GM19467 (cell line): ENCODE results near the gene CLVS2.

ENCODE experiments used
- ATAC-seq: cut with Tn5 transposase; IDR thresholded peaks from one replicate; pipeline ENCODE4 v1.9.1; 2021; ENCODE audit warnings: mild to moderate bottlenecking, moderate library complexity; ENCODE audit not compliant: unreplicated experiment

Gene CLVS2

DNA sequence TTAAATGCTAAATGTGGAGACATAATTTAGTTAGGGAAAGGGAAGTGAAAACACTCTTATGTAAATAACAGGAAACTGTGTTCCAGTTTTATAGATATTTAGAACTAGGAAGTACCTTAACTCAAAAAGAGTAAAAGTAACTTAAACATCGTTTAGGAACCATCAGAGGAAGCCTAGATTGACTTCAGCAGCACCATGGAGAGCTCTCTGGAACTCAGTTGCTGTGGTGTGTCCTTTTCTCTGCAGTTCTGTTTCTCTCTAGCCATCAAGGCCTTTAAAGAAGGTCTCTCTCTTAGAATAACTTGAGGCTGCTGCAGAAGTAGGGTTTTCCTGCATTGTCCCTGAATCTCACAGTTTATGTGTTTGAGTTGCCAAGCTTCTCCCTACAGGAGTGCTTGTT is 26.9 kb downstream of the CLVS2 start:
- no peak for ATAC-seq

DNA sequence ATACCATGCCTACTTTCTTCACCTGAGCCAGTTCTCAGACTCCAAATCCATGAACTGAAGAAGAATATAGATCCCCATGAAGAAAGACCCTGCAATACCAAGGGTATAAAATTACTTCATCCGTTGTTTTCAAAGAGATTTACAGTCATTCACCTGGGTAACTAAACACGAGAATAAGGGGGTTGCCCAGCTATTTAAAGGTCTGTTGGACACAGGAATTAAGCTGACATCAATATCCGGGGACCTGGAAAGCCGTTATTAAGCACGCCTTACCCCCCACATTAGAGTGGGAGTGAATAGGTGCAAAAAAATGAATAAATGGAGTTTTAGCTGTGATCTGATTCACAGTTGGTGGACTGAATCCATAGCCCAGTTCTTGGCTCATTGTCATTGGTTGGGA is 28.9 kb downstream of the CLVS2 start:
- ATAC-seq = no peak

DNA sequence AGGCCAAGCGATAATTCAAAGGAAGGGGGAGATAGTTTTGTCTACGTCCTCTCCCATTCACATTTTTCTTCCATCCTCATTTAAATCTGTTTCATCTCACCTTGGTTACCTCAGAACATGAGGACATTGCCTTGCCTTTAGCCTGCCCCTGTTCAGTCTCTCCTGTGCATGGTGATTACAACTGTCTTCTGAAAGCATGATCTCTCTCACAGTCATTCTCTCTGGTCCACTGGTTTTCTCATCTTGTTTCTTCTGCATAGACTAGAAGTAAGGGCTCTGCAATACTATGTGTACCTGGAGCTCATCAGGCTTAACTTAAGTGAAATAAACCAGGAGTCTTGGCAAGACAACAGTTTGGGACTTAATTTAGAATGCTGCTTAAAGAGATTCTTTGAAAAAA is 31.4 kb downstream of the CLVS2 start:
- ATAC-seq = no peak

DNA sequence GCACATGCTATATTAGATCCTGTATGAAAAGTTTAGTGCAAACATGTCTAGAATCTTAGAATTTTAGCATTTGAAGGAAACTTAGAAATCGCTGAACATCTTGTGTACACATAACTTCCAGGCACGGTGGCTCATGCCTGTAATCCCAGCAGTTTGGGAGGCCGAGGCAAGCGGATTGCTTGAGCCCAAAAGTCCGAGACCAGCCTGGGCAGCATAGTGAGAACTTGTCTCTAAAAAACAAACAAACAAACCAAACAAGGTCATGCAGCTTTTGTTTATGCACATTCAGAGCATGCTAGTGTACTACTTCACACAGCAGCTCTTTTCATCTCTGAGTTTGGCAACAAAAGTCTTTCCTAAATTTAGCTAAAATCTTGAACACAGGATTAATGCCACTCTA is 32.2 kb downstream of the CLVS2 start:
- ATAC-seq = no peak

DNA sequence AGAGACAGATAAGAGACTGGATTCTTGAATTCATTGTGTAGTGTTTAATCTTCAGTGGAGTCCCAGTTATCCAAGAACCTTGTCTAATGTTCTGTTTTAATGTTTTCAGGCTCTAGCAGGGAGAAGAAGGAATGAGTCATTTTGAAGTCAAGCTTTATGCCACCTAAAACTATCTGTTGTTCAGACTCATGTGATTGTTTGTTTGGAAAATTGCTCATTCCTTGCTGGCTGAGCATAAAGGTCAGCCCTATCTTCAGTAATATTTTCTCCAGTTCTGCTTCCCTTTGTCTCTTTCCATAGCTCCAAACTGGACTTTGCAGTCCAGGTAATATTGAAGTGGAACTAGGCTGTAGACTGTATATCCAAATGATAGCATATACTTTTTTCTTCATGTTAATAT is 34.2 kb downstream of the CLVS2 start:
- ATAC-seq = no peak

DNA sequence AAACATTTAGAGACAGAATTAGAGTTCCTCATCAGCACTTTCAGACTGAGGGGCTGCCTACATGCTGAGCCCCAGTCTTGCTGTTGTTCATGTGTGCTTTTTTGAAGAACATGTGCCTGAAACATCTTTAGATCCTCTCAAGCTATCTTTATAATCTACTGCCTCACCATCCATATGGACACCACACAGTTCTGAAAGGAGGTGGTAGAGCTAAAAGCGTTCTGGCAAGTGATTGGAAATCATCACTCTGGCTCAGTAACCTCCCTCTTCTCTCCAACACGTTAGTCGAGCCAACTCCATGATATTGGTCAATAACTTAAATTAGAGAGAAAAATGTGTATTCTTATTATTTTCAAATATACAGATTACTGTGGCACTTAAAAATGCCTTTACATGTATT is 40.6 kb downstream of the CLVS2 start:
- no peak for ATAC-seq

DNA sequence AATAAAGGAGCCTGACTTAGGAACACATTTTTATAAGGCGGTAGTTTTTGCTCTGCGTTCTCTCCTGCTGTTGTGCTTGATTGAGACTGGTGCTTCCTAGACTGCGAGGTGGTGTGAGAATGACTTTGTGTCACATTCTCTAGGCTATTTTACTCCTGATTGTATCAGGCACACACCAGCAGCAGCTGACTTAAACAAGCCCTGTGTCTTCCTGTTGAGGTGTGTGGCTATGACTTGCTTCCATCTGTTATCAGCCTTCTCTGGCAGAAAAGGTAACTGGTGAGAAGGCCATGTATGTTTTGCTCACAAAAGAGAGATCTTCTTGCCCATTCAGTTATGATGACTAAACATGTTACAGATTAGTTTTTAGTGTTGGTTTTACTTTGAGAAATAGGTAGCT is 43.4 kb downstream of the CLVS2 start:
- no peak for ATAC-seq

DNA sequence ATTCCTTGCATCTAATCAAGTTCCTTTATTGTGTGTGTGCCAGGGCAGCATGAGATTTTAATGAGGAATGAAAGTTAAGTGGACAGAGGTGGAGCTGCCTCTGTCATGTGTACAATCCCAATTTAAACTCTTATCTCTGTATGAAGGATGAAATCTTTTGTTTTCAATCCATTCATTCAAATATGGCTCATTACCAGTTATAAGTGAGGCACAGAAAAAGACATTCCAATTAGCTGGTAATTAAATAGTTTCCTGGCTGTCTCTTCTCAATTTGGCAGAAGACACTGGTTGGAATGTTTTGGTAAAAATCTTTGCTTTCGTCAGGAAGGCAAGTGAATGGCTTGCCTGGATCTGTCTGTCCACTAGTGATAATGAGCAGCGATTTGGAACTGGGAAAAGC is 46.4 kb downstream of the CLVS2 start:
- no peak for ATAC-seq

DNA sequence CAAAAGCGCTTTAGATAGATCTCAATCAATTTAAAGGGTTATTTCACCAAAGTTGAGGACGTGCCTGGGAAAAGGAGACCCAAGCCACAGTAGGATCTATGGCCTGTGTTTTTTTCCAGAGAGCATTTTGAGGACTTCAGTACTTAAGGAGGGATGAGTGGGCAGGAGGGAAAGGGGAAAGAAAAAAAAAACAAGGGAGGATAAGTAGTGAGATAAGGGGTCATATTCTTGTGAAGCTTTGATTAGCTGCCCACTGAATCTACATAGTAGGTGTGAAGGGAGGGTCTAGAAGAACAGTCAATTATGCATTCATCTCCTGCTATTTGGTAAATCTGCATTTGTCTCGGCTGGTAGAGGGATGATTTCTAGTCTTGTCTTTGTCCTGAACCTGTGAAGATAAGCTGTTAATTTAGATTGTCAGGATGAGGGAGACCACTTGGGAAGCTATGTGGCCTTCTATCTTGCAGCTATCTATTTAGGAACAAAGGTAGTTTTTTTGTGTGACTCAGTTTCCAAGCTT is 48.4 kb downstream of the CLVS2 start:
- ATAC-seq = no peak

DNA sequence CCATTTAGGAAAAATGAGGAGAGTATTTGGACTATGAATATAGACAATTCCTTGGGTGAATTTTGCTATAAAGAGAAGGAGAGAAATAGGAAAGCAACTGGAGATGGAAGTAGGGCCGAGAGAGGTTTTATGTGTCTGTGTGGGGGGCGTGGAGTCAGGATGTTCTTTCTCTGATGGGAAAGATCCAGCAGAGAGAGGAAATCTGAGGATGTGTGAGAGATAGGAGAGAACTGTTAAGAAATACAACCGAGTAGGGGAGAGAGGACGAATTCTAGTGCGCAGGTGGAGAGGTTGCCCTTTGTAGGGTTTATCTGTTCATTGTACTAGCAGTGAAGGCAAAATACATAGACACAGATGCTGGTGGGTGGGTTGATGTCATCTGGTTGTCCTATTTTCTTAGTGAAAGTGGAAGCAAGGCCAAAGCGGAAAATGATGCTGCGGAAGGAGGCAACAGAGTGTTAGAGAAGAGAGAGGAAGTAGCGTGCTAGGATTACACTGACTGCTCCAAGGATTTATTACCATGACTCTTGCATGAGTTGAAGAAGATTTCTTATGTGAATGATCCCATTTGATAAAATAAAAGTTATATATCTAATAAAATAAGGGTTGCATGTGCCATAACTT is 57.7 kb downstream of the CLVS2 start:
- no peak for ATAC-seq

DNA sequence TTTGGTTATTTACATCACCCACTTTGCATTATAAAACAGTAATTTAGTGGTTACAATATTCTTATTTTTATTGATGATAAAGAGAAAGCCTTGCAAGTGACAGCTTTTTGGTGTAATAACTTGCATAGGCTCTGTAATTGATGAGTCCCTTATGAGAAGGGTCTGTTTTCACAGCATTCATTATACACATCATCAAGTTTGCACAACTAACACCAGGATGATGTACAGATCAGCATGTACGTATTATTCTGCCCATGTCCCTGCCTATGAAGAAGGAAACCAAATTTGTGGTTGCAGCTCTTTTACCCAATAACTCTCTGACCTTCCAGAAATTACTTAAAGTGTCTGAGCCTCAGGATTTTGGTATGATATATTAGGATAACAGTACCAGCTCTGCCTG is 59.2 kb downstream of the CLVS2 start:
- ATAC-seq = no peak

DNA sequence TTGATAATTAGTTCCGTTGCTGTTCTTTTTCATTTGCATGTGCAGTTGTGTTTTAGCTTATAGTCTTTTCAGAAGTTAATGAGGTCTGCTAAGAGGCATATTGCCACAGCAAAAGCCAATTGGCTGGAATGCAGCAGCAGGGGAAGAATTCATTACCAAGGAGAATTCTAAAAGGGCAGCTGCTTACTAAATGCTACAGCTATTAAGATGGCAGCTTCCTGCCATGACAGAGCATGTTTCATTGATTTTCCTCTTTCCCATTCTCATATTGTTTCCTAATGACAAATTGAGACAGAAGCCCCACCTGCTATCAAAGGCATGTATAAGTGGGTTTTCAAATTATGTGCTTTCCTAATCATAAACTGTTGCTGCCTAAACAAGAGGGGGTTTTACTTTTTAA is 66.6 kb downstream of the CLVS2 start:
- ATAC-seq = no peak

DNA sequence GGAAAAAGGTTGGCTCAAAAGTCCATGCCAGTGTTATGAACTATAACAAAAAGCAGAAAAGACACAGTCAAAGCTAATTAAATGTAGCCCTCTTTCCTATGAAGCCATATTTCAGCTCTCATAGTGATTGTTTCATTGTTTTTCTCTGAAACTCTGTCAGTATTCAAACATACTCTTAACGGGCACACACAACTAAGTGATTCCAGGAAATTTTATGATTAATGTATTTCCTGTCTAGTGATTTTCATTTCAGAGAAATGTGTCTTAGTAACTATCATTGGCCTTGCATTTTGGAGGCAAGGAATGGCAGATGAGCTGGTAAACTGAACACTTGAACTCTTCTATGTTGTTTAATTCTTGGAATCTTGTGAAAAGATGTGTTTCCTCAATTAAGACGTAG is 68.0 kb downstream of the CLVS2 start:
- ATAC-seq = no peak

DNA sequence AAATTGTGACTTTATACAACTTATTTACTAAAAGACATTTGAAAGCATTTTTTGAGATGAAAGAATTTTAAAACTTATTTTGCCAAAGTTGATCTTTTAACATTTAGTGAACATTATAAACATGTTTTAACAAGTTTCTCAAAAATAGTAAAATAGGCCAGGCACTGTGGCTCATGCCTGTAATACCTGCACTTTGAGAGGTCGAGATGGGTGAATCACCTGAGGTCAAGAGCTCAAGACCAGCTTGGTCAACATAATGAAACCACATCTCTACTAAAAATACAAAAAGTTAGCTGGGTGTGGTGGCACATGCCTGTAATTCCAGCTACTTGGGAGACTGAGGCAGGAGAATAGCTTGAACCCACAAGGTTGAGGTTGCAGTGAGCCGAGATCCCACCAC is 78.6 kb downstream of the CLVS2 start:
- ATAC-seq = no peak

DNA sequence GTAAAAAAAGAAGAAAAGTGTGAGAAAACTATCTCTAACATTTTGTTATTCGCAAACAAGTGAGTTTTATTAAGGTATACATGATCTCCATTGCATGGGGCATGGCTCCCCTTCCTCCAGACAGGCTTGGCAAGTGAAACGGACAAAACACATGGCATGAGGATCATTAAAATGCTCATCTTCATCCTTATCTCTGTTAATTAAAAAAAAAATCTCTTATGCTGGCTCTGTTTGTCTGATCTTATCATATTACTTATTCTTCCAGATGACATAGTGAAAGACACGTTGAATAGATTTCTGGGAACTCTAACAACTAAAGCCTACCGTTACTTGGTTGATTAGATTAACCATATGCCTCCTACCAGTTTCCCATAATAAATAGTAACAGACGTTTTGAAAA is 89.4 kb downstream of the CLVS2 start:
- no peak for ATAC-seq

DNA sequence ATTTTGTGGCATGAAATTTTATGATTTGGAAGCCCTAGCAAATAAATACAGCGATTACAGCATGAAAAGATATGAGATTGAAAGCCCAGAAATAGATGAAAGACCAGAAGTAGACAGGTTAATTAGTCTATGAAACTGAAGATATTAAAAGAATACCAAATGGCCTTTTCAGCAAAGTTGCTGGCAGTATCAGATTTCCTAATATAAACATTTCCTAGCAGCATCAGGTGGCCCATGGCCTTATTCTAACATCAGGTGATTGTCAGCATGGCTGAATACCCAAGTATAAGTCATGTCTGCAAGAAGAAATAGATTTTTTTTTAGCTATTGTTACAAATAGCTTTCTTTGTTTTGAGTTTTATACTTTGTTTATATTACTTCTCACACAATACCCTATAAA is 93.2 kb downstream of the CLVS2 start:
- ATAC-seq = no peak

DNA sequence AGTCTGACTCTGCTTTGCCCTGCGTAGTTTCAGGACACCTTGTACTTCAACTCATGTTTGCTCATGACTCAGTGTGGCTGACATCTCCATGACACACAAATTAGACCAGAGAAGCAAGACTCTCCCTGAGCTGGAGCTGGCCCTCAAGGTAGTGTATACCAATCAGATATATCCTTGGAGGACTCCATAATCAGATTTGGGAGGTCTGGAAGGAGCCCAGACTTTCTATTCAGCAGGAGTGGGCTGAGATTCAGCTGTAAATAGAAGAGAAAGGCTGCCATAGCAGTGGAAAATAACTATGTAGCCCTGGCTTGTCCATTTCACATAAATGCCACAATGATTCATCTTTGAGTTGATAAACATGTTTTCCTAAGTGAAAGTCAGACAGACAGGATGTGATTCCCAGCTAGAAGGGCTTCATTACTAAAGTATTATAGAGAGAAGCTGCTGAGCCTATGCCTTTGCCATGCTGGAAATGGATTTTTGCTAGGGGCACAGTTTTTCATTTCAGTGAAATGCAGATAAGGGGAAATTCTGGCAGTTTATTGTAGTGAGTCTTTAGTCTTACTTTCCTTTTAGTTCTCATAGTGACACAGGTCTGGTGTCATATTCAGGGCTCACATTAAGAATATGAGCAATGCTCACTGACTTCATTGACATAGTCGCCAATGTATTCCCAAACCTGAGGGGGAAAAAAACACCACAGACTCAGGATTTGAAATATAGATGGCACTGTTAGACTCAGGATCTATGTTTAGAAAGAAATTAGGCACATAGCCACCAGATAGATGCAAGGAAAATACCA is 95.3 kb downstream of the CLVS2 start:
- ATAC-seq = no peak

DNA sequence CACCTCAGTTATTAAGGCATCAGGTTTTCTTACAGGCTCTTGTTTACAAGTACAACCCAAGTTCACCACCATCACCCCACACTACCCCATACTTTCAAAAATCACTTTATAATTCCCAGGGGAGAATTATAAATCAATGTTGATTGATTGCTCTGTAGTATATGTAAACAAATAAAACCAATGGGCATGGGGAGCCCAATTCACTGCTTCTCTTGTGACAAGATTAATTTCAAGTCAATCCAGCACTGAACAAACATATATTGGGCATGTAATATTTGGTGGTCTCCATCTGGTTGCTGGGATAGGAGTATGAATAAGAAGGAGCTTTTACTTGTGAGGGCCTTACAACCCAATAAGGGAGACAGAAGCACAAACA is 95.8 kb downstream of the CLVS2 start:
- ATAC-seq = no peak

DNA sequence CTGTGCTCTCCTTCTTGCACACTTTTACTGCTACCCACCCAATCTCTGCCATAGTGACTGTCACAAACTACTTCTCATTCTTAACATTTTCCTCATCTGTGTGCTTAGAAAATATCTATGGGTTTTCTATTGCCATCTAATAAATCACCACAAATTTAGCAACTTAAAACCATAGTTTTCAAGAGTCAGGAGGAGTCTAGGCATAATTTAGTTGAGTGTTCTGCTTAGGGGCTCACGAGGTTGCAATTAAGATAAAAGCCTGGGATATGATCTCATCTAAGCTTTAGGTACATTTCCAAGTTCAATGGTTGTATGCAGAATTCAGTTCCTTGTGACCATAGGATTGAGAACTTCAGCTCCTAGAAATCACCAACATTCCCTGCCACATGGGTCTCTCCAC is 98.8 kb downstream of the CLVS2 start:
- no peak for ATAC-seq

DNA sequence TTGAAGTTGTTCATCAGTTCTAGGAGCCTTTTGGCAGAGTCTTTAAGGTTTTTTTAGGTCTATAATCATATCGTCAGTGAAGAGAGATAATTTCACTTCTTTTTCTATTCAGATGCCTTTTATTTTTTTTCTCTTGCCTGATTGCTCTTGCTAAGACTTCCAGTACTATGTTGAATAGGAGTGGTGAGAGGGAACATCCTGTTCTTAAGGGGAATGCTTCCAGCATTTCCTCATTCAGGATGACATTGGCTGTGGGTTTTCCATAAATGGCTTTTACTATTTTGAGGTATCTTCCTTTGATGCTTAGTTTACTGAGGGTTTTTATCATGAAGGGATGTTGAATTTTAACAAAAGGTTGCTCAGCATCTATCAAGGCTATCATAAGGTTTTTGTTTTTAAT is 109.5 kb downstream of the CLVS2 start:
- no peak for ATAC-seq

DNA sequence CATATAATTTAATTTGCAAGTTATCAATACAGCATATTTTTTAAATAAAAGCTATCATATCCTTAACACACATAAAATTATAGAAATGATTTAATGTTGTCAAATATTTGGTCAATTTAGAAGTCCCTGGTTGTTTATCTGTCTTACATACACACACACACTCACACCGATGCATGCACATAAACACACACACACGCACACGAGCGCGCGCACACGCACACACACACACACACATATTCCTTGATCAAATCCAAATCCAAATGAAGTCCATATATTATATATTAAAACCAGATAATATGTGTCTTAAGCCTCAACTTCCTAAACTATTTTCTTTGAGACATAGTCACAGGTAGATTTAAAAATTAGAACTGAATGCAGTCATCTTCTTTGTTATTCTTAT is 120.3 kb downstream of the CLVS2 start:
- ATAC-seq = no peak

DNA sequence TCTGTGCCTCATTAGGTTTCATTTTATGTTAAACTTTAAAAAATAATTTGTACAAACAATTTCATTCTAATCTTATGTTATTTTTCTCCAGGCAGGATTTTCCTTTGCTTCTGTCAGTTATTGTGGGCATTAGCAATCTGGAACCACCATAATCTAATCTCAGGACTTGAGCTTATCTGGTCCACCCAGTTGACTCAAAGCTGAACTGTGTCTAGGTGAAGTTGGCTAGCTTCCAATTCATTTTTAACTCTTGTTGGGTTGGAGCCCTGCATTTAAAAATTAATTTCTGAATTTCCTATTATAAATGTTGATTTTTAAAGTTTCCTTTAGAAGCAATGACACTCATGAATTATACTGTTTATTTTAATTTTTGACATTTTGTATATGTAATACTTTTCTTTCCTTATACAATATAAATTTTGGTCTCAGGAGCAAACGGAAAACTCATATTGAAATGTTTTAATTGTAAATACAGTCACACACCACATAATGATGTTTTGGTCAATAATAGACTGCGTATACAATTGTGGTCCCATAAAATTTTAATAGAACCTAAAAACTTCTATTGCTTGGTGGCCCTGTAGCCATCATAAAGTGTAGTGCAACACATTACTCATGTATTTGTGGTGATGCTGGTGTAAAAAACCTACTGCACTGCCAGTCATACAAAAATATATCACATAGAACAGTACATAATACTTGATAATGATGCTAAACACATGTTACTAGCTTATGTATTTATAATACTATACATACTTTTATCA is 121.3 kb downstream of the CLVS2 start:
- ATAC-seq = no peak
